Stimulated activated naive CD8-positive, alpha-beta T cell treated with anti-CD3 and anti-CD28 coated beads, Interleukin-15, Interleukin-2, amounts not matched to agents 100 ng/mL and 50 ng/mL, for 24 hours (primary cell): ENCODE data around the gene EML6.

Experiments used
- H3K27ac Mint-ChIP-seq: one replicate; pipeline ENCODE4 v1.8.0; 2021; ENCODE audit warnings: mild to moderate bottlenecking, mixed read lengths
- H3K27me3 Mint-ChIP-seq: one replicate; pipeline ENCODE4 v1.8.0; 2021; ENCODE audit warnings: mixed read lengths
- H3K36me3 Mint-ChIP-seq: one replicate; pipeline ENCODE4 v1.8.0; 2021; ENCODE audit warnings: low read depth, mixed read lengths
- H3K4me1 Mint-ChIP-seq: one replicate; pipeline ENCODE4 v1.8.0; 2021; ENCODE audit warnings: low read depth, mixed read lengths
- H3K4me3 Mint-ChIP-seq: one replicate; pipeline ENCODE4 v1.8.0; 2021; ENCODE audit warnings: mild to moderate bottlenecking, mixed read lengths
- H3K9me3 Mint-ChIP-seq: one replicate; pipeline ENCODE4 v1.8.0; 2021; ENCODE audit warnings: mixed read lengths

Gene EML6

DNA sequence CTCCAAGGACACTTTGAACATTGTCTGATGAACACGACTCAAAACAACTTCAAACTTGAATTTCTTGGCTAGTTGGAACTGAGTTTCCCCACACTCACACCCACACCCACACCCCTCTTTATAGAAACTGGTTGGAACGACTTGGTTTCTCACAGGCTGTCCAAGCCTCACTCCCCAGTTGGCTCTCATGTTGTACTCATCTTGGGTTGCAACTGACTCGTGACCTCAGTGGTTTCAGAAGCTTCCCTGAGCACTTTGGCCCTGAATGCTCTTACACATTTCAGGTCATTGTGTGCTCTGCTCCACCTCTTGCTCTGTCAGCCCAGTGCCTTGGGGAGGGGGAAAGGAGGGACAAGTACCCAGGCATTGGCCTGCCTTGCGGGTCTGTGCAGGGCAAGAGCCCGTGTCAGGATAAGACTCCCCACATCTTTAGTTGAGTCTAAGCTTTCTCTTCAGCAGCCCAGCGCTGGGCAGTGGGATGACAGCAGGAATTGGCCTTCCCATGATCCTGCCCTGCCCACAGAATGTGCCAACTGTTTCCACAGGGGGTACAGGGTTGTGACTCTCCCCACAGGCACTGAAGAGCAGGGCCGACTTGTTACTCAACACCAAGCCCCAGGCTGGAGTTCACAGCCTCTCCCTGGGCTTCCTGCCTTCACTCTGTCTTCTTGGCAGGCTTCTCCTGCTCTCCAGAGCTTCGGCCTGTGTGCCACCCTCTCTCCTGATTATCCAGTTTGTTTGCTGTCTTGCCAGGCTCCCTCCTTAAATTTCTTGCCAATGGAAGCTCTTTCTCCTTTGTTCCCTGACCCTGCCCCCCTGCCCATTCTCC lies 222.1 kb downstream of the EML6 start:
- Mint-ChIP-seq H3K4me1 (peaks cover 5% of the 10 kb centered on the region), H3K27me3 (no peaks in the 10 kb centered on the region), H3K9me3 (no peaks in the 10 kb centered on the region), H3K27ac (no peak overlapping the region), H3K36me3 (no peaks in the 10 kb centered on the region), H3K4me3 (no peak overlapping the region)

DNA sequence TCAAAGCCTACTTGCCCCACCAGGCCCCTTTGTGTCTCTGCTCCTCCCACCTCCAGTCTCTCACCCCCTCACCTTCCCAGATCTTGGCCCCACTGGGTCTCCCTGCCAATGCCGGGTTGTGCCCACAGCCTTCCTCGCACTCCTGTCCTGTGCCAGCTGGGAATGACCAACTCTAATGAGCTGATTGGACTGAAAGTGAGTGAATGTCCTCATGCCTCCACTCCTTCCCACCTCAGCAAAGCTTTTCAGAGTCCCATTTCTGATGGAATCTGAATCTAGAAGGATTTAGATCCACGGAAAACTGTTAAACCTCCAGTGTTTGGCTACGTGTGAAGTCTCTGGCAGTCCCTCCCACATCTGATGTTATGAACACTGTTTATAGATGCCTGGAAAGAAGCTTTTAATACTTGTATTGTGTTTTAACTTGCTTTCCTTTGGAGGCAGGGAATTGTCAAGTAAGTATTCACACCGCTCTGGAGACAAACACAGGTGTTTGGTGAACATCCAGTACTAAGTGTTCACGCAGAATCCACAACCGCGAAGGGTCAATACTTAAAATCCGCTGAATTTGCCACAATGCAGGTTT lies 222.9 kb downstream of the EML6 start:
- no peaks in the 10 kb centered on the region for H3K9me3 Mint-ChIP-seq
- no peak overlapping the region for H3K27ac Mint-ChIP-seq
- peaks cover 5% of the 10 kb centered on the region for H3K4me1 Mint-ChIP-seq
- no peaks in the 10 kb centered on the region for H3K36me3 Mint-ChIP-seq
- no peaks in the 10 kb centered on the region for H3K27me3 Mint-ChIP-seq
- H3K4me3 Mint-ChIP-seq = no peak overlapping the region

DNA sequence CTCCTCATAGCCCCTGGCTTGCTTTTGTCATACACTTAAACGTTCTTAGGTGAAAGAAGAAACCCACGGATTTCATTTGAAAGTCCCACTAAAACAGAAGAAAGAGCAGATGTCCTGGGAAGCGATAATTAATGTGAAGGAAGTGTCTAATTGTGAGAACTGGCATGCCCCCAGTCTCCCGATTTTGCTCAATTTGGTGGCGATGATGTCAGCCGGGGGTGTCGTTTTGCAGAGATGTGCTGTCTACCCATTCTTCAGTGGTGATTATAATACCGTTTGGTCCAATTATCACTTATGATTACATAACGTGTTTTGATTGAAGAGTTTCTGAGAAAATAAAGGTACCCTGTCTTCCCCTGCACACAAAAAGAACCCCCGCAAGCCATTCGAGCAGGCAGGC lies 223.7 kb downstream of the EML6 start:
- H3K27ac Mint-ChIP-seq = no peak overlapping the region
- H3K4me1 Mint-ChIP-seq = peaks cover 5% of the 10 kb centered on the region
- no peak overlapping the region for H3K4me3 Mint-ChIP-seq
- H3K27me3 Mint-ChIP-seq = no peaks in the 10 kb centered on the region
- no peaks in the 10 kb centered on the region for H3K36me3 Mint-ChIP-seq
- no peaks in the 10 kb centered on the region for H3K9me3 Mint-ChIP-seq

GRCh38 chr2:54947646-54948045 lies 224.2 kb downstream of the EML6 start:
- Mint-ChIP-seq H3K4me1 (peaks cover 5% of the 10 kb centered on the region), H3K4me3 (no peak overlapping the region), H3K27me3 (no peaks in the 10 kb centered on the region), H3K36me3 (no peaks in the 10 kb centered on the region), H3K27ac (no peak overlapping the region), H3K9me3 (no peaks in the 10 kb centered on the region)

DNA sequence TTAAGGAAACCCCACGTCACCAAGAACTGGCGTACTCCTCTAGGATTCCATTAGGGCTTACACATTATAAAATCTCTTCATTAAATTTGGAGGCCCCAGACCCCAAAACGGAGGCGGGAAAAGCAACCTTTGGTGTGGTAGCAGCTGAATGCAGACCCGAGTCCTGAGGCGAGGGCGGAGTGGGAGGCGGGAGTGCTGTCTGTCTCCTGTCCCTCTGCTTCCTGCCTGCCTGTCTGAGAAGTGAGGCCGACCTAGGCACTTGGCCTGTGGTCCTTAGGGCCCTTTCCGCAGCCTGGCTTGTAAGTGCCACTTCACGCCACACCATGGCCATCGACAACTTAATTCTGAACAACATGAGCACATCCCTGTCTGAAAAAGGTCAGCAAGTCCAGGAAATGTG lies 224.7 kb downstream of the EML6 start:
- H3K27ac Mint-ChIP-seq = no peak overlapping the region
- no peak overlapping the region for H3K4me3 Mint-ChIP-seq
- H3K9me3 Mint-ChIP-seq = no peaks in the 10 kb centered on the region
- peaks cover 5% of the 10 kb centered on the region for H3K4me1 Mint-ChIP-seq
- no peaks in the 10 kb centered on the region for H3K36me3 Mint-ChIP-seq
- no peaks in the 10 kb centered on the region for H3K27me3 Mint-ChIP-seq

DNA sequence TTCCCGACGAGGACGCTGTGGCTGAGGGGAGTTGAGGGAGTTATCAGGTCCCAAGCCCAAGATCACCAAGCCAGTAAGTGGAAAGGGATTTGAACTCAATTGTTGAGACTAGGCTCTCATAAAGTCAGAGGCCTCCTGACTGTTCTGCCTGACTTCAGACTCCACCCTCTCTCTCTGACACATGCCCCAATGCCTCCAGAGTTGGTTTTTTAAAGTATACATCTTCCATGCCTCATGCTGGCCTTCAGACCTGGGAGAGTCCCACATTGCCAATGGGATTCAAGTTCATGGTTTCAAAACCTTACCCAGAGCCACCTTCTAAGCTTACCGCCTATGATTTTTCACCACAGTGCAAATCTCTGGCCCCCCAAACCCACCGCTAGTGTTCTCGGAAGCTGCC lies 226.0 kb downstream of the EML6 start:
- Mint-ChIP-seq H3K36me3 (no peaks in the 10 kb centered on the region), H3K4me1 (peaks cover 5% of the 10 kb centered on the region), H3K4me3 (no peak overlapping the region), H3K9me3 (no peaks in the 10 kb centered on the region), H3K27ac (no peak overlapping the region), H3K27me3 (no peaks in the 10 kb centered on the region)

GRCh38 chr2:54950811-54951210 lies 227.3 kb downstream of the EML6 start:
- Mint-ChIP-seq H3K36me3 (no peaks in the 10 kb centered on the region), H3K9me3 (no peaks in the 10 kb centered on the region), H3K27ac (no peak overlapping the region), H3K27me3 (no peaks in the 10 kb centered on the region), H3K4me1 (no peaks in the 10 kb centered on the region), H3K4me3 (no peak overlapping the region)

- Mint-ChIP-seq H3K4me3 (no peak overlapping the region), H3K36me3 (no peaks in the 10 kb centered on the region), H3K9me3 (no peaks in the 10 kb centered on the region), H3K4me1 (no peaks in the 10 kb centered on the region), H3K27me3 (no peaks in the 10 kb centered on the region), H3K27ac (no peak overlapping the region)
These were observed 229.0 kb downstream of the EML6 start for GRCh38 chr2:54952425-54952824.

GRCh38 chr2:54952978-54953456 lies 229.6 kb downstream of the EML6 start:
- Mint-ChIP-seq H3K4me3 (no peak overlapping the region), H3K4me1 (no peaks in the 10 kb centered on the region), H3K9me3 (no peaks in the 10 kb centered on the region), H3K36me3 (no peaks in the 10 kb centered on the region), H3K27me3 (no peaks in the 10 kb centered on the region), H3K27ac (no peak overlapping the region)

DNA sequence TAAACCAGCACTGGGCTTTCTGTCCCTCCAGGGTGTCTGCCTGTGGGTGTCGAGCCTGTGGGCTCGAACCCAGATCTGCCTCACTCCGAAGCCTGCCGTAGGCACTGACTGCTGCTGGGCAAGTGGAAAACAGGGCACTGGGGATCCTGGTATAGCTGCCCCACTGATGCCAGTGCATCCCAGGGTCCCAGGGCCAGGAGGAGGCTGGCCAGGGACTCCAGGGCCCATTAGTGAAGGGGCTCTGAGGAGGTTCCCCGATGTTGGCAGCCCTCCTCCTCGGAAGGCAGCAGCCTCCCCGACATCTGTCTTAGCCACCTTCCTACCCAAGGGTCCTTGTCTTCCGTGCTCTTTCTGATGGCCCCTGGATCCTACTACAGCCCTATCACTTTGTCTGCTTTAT lies 230.7 kb downstream of the EML6 start:
- H3K9me3 Mint-ChIP-seq = no peaks in the 10 kb centered on the region
- H3K4me1 Mint-ChIP-seq = no peaks in the 10 kb centered on the region
- H3K4me3 Mint-ChIP-seq = no peak overlapping the region
- H3K36me3 Mint-ChIP-seq = no peaks in the 10 kb centered on the region
- H3K27me3 Mint-ChIP-seq = no peaks in the 10 kb centered on the region
- H3K27ac Mint-ChIP-seq = no peak overlapping the region

GRCh38 chr2:54954705-54955357 lies 231.4 kb downstream of the EML6 start:
- Mint-ChIP-seq H3K4me3 (no peak overlapping the region), H3K4me1 (no peaks in the 10 kb centered on the region), H3K36me3 (no peaks in the 10 kb centered on the region), H3K9me3 (no peaks in the 10 kb centered on the region), H3K27me3 (no peaks in the 10 kb centered on the region), H3K27ac (no peak overlapping the region)

- H3K4me1 Mint-ChIP-seq = no peaks in the 10 kb centered on the region
- no peak overlapping the region for H3K27ac Mint-ChIP-seq
- H3K36me3 Mint-ChIP-seq = no peaks in the 10 kb centered on the region
- no peaks in the 10 kb centered on the region for H3K9me3 Mint-ChIP-seq
- H3K4me3 Mint-ChIP-seq = no peak overlapping the region
- no peaks in the 10 kb centered on the region for H3K27me3 Mint-ChIP-seq
These were observed 232.1 kb downstream of the EML6 start for GRCh38 chr2:54955358-54956110.

DNA sequence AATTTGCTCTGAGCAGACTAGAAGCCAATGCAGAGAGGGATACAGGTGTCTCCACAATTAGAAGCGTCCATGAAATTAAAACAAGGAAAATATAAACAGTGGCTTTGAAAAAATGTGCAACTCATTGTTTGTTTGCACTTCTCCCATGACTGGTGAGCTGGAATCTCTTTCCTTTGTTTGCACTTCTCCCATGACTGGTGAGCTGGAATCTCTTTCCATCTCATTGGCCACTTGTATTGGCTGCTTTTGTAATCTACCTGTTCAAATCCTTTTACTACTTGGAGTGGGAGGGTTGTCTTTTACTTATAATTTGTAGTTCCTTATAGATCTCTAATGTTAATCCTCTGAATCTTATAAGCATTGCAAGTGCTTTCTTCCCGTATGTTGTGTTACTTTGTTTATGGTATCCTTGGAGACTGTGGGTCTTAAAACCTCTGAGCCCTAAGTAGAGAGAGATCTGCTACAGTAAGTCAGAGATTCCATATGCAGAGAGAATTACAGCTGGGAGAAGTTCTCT lies 232.7 kb downstream of the EML6 start:
- no peaks in the 10 kb centered on the region for H3K9me3 Mint-ChIP-seq
- no peak overlapping the region for H3K4me3 Mint-ChIP-seq
- H3K4me1 Mint-ChIP-seq = no peaks in the 10 kb centered on the region
- H3K27ac Mint-ChIP-seq = no peak overlapping the region
- H3K27me3 Mint-ChIP-seq = no peaks in the 10 kb centered on the region
- H3K36me3 Mint-ChIP-seq = peaks cover 3% of the 10 kb centered on the region

GRCh38 chr2:54957321-54957999 lies 234.0 kb downstream of the EML6 start:
- H3K4me1 Mint-ChIP-seq = no peaks in the 10 kb centered on the region
- H3K4me3 Mint-ChIP-seq = no peak overlapping the region
- H3K27me3 Mint-ChIP-seq = no peaks in the 10 kb centered on the region
- no peaks in the 10 kb centered on the region for H3K9me3 Mint-ChIP-seq
- H3K36me3 Mint-ChIP-seq = peaks cover 3% of the 10 kb centered on the region
- no peak overlapping the region for H3K27ac Mint-ChIP-seq
